HepG2 (cell line): ENCODE measurements around the gene F7. TPM values are rescaled to one million over a fixed set of nuclear protein-coding genes. Genes with fewer than 3 reads are reported as not detected.

ENCODE experiments used
- ATF5 ChIP-seq: sonication (generic); formaldehyde crosslinking; IDR thresholded peaks from 2 replicates; pipeline ENCODE4 v1.4.0; 2020; ENCODE audit warnings: mild to moderate bottlenecking, low read depth, missing genetic modification reagents
- BATF2 ChIP-seq: sonication (generic); formaldehyde crosslinking; IDR thresholded peaks from 2 replicates; pipeline ENCODE4 v1.8.0; 2022; ENCODE audit warnings: mild to moderate bottlenecking, missing genetic modification reagents, moderate library complexity
- BCL3 ChIP-seq: sonication (generic); formaldehyde crosslinking; IDR thresholded peaks from 2 replicates; pipeline ENCODE4 v1.5.1; 2020; ENCODE audit warnings: mild to moderate bottlenecking, missing genetic modification reagents, moderate library complexity
- DBP ChIP-seq: sonication (generic); formaldehyde crosslinking; IDR thresholded peaks from 2 replicates; pipeline ENCODE4 v1.4.0; 2020; ENCODE audit warnings: missing genetic modification reagents; ENCODE audit errors: not compliant biosample characterization
- FOXO4 ChIP-seq: sonication (generic); formaldehyde crosslinking; conservative IDR thresholded peaks from 2 replicates; pipeline ENCODE4 v1.8.1; 2023; ENCODE audit warnings: missing genetic modification reagents
- FOXP1 ChIP-seq, 2 experiments: fragments of 450-650 bp in 1 of 2; IDR thresholded peaks; 2 replicates each; pipeline ENCODE4 v1.6.1; 2017 to 2018; ENCODE audit warnings: antibody characterized with exemption in 1 of 2
- GLI4 ChIP-seq: sonication (generic); formaldehyde crosslinking; IDR thresholded peaks from 2 replicates; pipeline ENCODE4 v1.5.1; 2020; ENCODE audit warnings: missing genetic modification reagents, mild to moderate bottlenecking, moderate library complexity, borderline replicate concordance
- KDM6A ChIP-seq: IDR thresholded peaks from 2 replicates; pipeline ENCODE4 v1.6.1; 2016; ENCODE audit warnings: low read depth
- LRRFIP1 ChIP-seq: sonication (generic); formaldehyde crosslinking; conservative IDR thresholded peaks from 2 replicates; pipeline ENCODE4 v1.4.0; 2020; ENCODE audit warnings: missing genetic modification reagents
- MZF1 ChIP-seq: sonication (generic); formaldehyde crosslinking; IDR thresholded peaks from 2 replicates; pipeline ENCODE4 v1.8.1; 2023; ENCODE audit warnings: mild to moderate bottlenecking, missing genetic modification reagents, borderline replicate concordance
- NFKBIZ ChIP-seq: IDR thresholded peaks from 2 replicates; pipeline ENCODE4 v1.6.1; 2018; ENCODE audit warnings: missing genetic modification reagents, missing compliant biosample characterization
- POLR2AphosphoS5 ChIP-seq: IDR thresholded peaks from 2 replicates; pipeline ENCODE4 v1.6.1; 2012; ENCODE audit warnings: low read depth, low read length
- PRDM10 ChIP-seq: sonication (generic); formaldehyde crosslinking; IDR thresholded peaks from 2 replicates; pipeline ENCODE4 v1.4.0; 2020; ENCODE audit warnings: low read depth, missing genetic modification reagents
- TBP ChIP-seq: sonication (generic); formaldehyde crosslinking; IDR thresholded peaks from 2 replicates; pipeline ENCODE4 v1.5.0; 2020; ENCODE audit warnings: missing genetic modification reagents
- ZNF75D ChIP-seq: sonication (generic); formaldehyde crosslinking; IDR thresholded peaks from 2 replicates; pipeline ENCODE4 v1.8.1; 2023; ENCODE audit warnings: missing genetic modification reagents, mild to moderate bottlenecking, borderline replicate concordance
- ZSCAN29 ChIP-seq: sonication (generic); formaldehyde crosslinking; conservative IDR thresholded peaks from 2 replicates; pipeline ENCODE4 v1.4.0; 2020; ENCODE audit warnings: mild to moderate bottlenecking, missing genetic modification reagents
- polyA plus RNA-seq, 8 experiments: library from polyadenylated mRNA; depleted of rRNA in 3 of 8; stranded (reverse) in 7 of 8; unstranded in 1 of 8; fragments of >200 nt; fragmentation: Illumina TruSeq in 4 of 8; extraction: Trizol in 4 of 8; gene quantifications; 2 replicates each; pipeline versions ENCODE4 v1.2.1 to v1.2.3, GENCODE V29; 2011 to 2016; ENCODE audit warnings: low read depth in 4 of 8, missing spikeins in 1 of 8, mixed read lengths in 1 of 8; ENCODE audit not compliant: insufficient read depth in 1 of 8
- total RNA-seq, 5 experiments: library from RNA; depleted of rRNA; stranded (reverse); fragments of >200 nt; fragmentation: Illumina TruSeq; extraction: Trizol; gene quantifications; 2 replicates each; pipeline ENCODE4 v1.2.3, GENCODE V29; 2016; ENCODE audit warnings: low read depth in 1 of 5

Gene F7
- total and polyA plus RNA-seq, 2 of the 13 experiments (the other 11 are each of a cell fraction or from before 2014, with no cell fraction given) = 12.6 to 26.5 TPM

GRCh38 chr13:113149711-113150549, 44.3 kb downstream of the F7 start (continued):
- TF ChIP-seq FOXP1 (IDR thresholded peaks at IDR 0.05) = no peak
- peak; percentile 81 for TF ChIP-seq FOXP1 (CRISPR knock-in tag; IDR thresholded peaks at IDR 0.05)
- no peak for TF ChIP-seq ZNF75D (CRISPR knock-in tag)
- no peak for TF ChIP-seq FOXO4 (CRISPR knock-in tag)
- no peak for TF ChIP-seq BCL3 (CRISPR knock-in tag)
- TF ChIP-seq GLI4 (CRISPR knock-in tag) = no peak
- TF ChIP-seq NFKBIZ (CRISPR knock-in tag) = 0 out of 2 replicates have a peak, but pooled peaks have one; percentile 51
- no peak for TF ChIP-seq POLR2AphosphoS5
- no peak for TF ChIP-seq BATF2 (CRISPR knock-in tag)
- TF ChIP-seq ATF5 = peak; percentile 15; the same call in 1 of the 2 replicates
- TF ChIP-seq KDM6A (CRISPR knock-in tag) = no peak; the same call in 1 of the 2 replicates
- TF ChIP-seq PRDM10 (CRISPR knock-in tag) = peak; percentile 57; the same call in 1 of the 2 replicates
- no peak for TF ChIP-seq TBP
- no peak for TF ChIP-seq MZF1 (CRISPR knock-in tag)
- no peak for TF ChIP-seq DBP (CRISPR knock-in tag)
- no peak for TF ChIP-seq LRRFIP1 (CRISPR knock-in tag)
- peak; percentile 66; the same call in 1 of the 2 replicates for TF ChIP-seq ZSCAN29 (CRISPR knock-in tag)
